Transverse colon (tissue), 4 donors: Measurements from ENCODE around the gene TBCD. TPM values are rescaled to one million over a fixed set of nuclear protein-coding genes. Genes with fewer than 3 reads are reported as not detected.

Source experiments
- DNase-seq: peaks from one replicate; pipeline ENCODE4 v3.0.0-alpha.2; 2019
- H3K27ac ChIP-seq, 4 donors: fragments of 200-600 bp; sonication (generic); 2 replicates each; pipeline ENCODE4 v1.5.1; 2016 to 2018; ENCODE audit warnings: inconsistent platforms in 4 of 4
- H3K27me3 ChIP-seq: fragments of 200-600 bp; sonication (generic); 2 replicates; pipeline ENCODE4 v1.5.1; 2017; ENCODE audit warnings: inconsistent platforms
- H3K36me3 ChIP-seq, 4 donors: fragments of 200-600 bp; sonication (generic); 2 replicates each; pipeline ENCODE4 v1.5.1; 2017 to 2019; ENCODE audit warnings: inconsistent platforms in 4 of 4
- H3K4me1 ChIP-seq, 4 donors: fragments of 200-600 bp; sonication (generic); 2 replicates each; pipeline ENCODE4 v1.5.1; 2017 to 2020; ENCODE audit warnings: inconsistent platforms in 4 of 4
- H3K4me3 ChIP-seq, 4 donors: fragments of 200-600 bp; sonication (generic); 1 replicate in 1 of 4; 2 replicates in 3 of 4; pipeline versions ENCODE4 v1.5.1 to v1.6.1; 2017 to 2019; ENCODE audit warnings: inconsistent platforms in 4 of 4
- H3K9me3 ChIP-seq, 2 donors: fragments of 200-600 bp; sonication (generic); 2 replicates each; pipeline ENCODE4 v1.5.1; 2017 to 2019; ENCODE audit warnings: inconsistent platforms in 2 of 2
- CTCF ChIP-seq, 5 experiments: fragments of 200-600 bp in 3 of 5; fragments of 450-650 bp in 2 of 5; sonication (generic) in 3 of 5; IDR thresholded peaks; 1 replicate in 2 of 5; 2 replicates in 3 of 5; pipeline ENCODE4 v1.5.1; 2016 to 2017; ENCODE audit warnings: antibody characterized with exemption in 5 of 5, inconsistent platforms in 3 of 5, mild to moderate bottlenecking in 2 of 5, moderate library complexity in 1 of 5
- EP300 ChIP-seq: sonication (generic); formaldehyde crosslinking; IDR thresholded peaks from one replicate; pipeline ENCODE4 v1.6.1; 2017; ENCODE audit warnings: antibody characterized with exemption, low read depth
- POLR2A ChIP-seq: fragments of 450-650 bp; IDR thresholded peaks from one replicate; pipeline ENCODE4 v1.6.1; 2016; ENCODE audit warnings: antibody characterized with exemption, mild to moderate bottlenecking, moderate library complexity
- POLR2AphosphoS5 ChIP-seq, 3 donors: sonication (generic); formaldehyde crosslinking; IDR thresholded peaks; one replicate each; pipeline ENCODE4 v1.6.1; 2016; ENCODE audit warnings: antibody characterized with exemption in 3 of 3
- WGBS, 2 donors: methylation state at CpG; one replicate each; pipeline ENCODE4 v1.1.5; 2018; ENCODE audit warnings: low coverage in 1 of 2; 5-methylcytosine and 5-hydroxymethylcytosine counted together
- in situ Hi-C, 4 donors: fragments of 200-750 bp; cut with MboI; loops; one replicate each; pipeline versions ENCODE4 v1.15.0 to v1.15.1; 2017; ENCODE audit warnings: low sequenced_read_pairs in 3 of 4, low pct_ligation_motif_present in 1 of 4, low pct_unique_long_range_greater_than_20kb in 1 of 4
- intact Hi-C: fragments of 100-400 bp; cut with DNase I; formaldehyde crosslinking; loops from one replicate; pipeline ENCODE4 v1.15.1; 2023; ENCODE audit warnings: low total_unique reads
- total RNA-seq, 4 donors: library from RNA; depleted of rRNA; stranded (reverse); fragments of >200 nt; gene quantifications; one replicate each; pipeline ENCODE4 v1.1.0, GENCODE V29; 2016

The TBCD gene
- total RNA-seq, 4 donors from 2014 or later, result 38.6 to 104 (median 39.8) TPM

- in situ Hi-C loops, result no loop called here
- H3K4me1 ChIP-seq, result no peaks in the 10 kb centered on the region
- 92% methylated on average over 16 of the region's 18 CpGs; no CpG with 5 or more reads in 1 of the 2 donors for WGBS, 2 donors
- no peak overlapping the region for H3K4me3 ChIP-seq
- TF ChIP-seq CTCF (IDR thresholded peaks at IDR 0.05) (no peak), POLR2A (no peak), EP300 (no peak), POLR2AphosphoS5 (IDR thresholded peaks at IDR 0.05) (no peak)
- intact Hi-C loops, result no loop called here
- H3K36me3 ChIP-seq, result peaks cover 0 to 32% (median 4%) of the 10 kb centered on the region in 4 donors
- H3K27me3 ChIP-seq, result no peaks in the 10 kb centered on the region
- no peak overlapping the region for H3K27ac ChIP-seq
- peak; percentile 5 for DNase-seq
- peaks cover 8 to 16% of the 10 kb centered on the region in 2 donors for H3K9me3 ChIP-seq
These were observed 190.6 kb downstream of the TBCD start for GRCh38 chr17:82942166-82943130.

- Histone ChIP-seq H3K27ac (no peak overlapping the region), H3K4me3 (no peak overlapping the region), H3K9me3 (peaks cover 8 to 16% of the 10 kb centered on the region in 2 donors), H3K27me3 (no peaks in the 10 kb centered on the region), H3K36me3 (peaks cover 0 to 32% (median 4%) of the 10 kb centered on the region in 4 donors), H3K4me1 (no peaks in the 10 kb centered on the region)
- in situ Hi-C loops, result no loop called here
- 89% methylated on average over 7 of the region's 7 CpGs; no CpG with 5 or more reads in 1 of the 2 donors for WGBS, 2 donors
- intact Hi-C loops, result no loop called here
- TF ChIP-seq POLR2A (no peak), CTCF (IDR thresholded peaks at IDR 0.05) (no peak), EP300 (no peak), POLR2AphosphoS5 (IDR thresholded peaks at IDR 0.05) (no peak)
- DNase-seq, result no peak
These were observed 191.5 kb downstream of the TBCD start for GRCh38 chr17:82943339-82943738.

- Histone ChIP-seq H3K4me1 (no peaks in the 10 kb centered on the region), H3K4me3 (no peak overlapping the region), H3K27me3 (no peaks in the 10 kb centered on the region), H3K36me3 (peaks cover 0 to 32% (median 4%) of the 10 kb centered on the region in 4 donors), H3K27ac (no peak overlapping the region), H3K9me3 (peaks cover 8 to 16% of the 10 kb centered on the region in 2 donors)
- intact Hi-C loops (no loop called here), in situ Hi-C loops (no loop called here)
- no peak for DNase-seq
- TF ChIP-seq POLR2AphosphoS5 (IDR thresholded peaks at IDR 0.05) (no peak), CTCF (IDR thresholded peaks at IDR 0.05) (no peak), EP300 (no peak), POLR2A (no peak)
- 90% methylated on average over 8 of the region's 8 CpGs; no CpG with 5 or more reads in 1 of the 2 donors for WGBS, 2 donors
These were observed 191.9 kb downstream of the TBCD start for GRCh38 chr17:82943751-82944150.

- in situ Hi-C loops (no loop called here), intact Hi-C loops (no loop called here)
- DNase-seq, result no peak
- Histone ChIP-seq H3K27ac (no peak overlapping the region), H3K36me3 (peaks cover 0 to 32% (median 4%) of the 10 kb centered on the region in 4 donors), H3K4me3 (no peak overlapping the region), H3K4me1 (no peaks in the 10 kb centered on the region), H3K9me3 (peaks cover 8 to 16% of the 10 kb centered on the region in 2 donors), H3K27me3 (no peaks in the 10 kb centered on the region)
- no peak for TF ChIP-seq POLR2AphosphoS5 (IDR thresholded peaks at IDR 0.05)
- no peak for TF ChIP-seq POLR2A
These were observed 193.1 kb downstream of the TBCD start for GRCh38 chr17:82944990-82945389.
